ENCODE measurements around the gene COL6A3.

The COL6A3 gene

GRCh38 chr2:237413777-237414661, at the start of gene COL6A3:
TSS of gene COL6A3 (minus strand) at chr2:237414164. CDS start at chr2:237396817, 17,347 bp downstream.
- no peak for DNase-seq (ENCODE audit: low read depth in 2 of 2)

GRCh38 chr2:237459741-237460174, 45.8 kb upstream of the COL6A3 start:
- no peak for DNase-seq (ENCODE audit: low read depth in 2 of 2)

GRCh38 chr2:237459226-237459625, 45.3 kb upstream of the COL6A3 start:
- no peak for DNase-seq (ENCODE audit: low read depth in 2 of 2)

- no peak for DNase-seq (ENCODE audit: low read depth in 2 of 2)
Measured at GRCh38 chr2:237458519-237458918, 44.6 kb upstream of the COL6A3 start.

GRCh38 chr2:237457388-237457941, 43.5 kb upstream of the COL6A3 start:
- DNase-seq (ENCODE audit: low read depth in 2 of 2) = no peak

- no peak for DNase-seq (ENCODE audit: low read depth in 2 of 2)
Measured at GRCh38 chr2:237456200-237456843, 42.4 kb upstream of the COL6A3 start.

- DNase-seq (ENCODE audit: low read depth in 2 of 2) = no peak
Measured at GRCh38 chr2:237455764-237456163, 41.8 kb upstream of the COL6A3 start.

GRCh38 chr2:237453671-237454070, 39.7 kb upstream of the COL6A3 start:
- DNase-seq (ENCODE audit: low read depth in 2 of 2) = no peak

GRCh38 chr2:237452861-237453260, 38.9 kb upstream of the COL6A3 start:
- no peak for DNase-seq (ENCODE audit: low read depth in 2 of 2)

- no peak for DNase-seq (ENCODE audit: low read depth in 2 of 2)
Measured at GRCh38 chr2:237451643-237452469, 37.9 kb upstream of the COL6A3 start.

- no peak for DNase-seq (ENCODE audit: low read depth in 2 of 2)
Measured at GRCh38 chr2:237450583-237450982, 36.6 kb upstream of the COL6A3 start.

GRCh38 chr2:237450108-237450507, 36.1 kb upstream of the COL6A3 start:
- no peak for DNase-seq (ENCODE audit: low read depth in 2 of 2)

- DNase-seq (ENCODE audit: low read depth in 2 of 2) = no peak
Measured at GRCh38 chr2:237449193-237449881, 35.4 kb upstream of the COL6A3 start.

GRCh38 chr2:237448626-237449025, 34.7 kb upstream of the COL6A3 start:
- DNase-seq (ENCODE audit: low read depth in 2 of 2) = no peak

GRCh38 chr2:237448171-237448570, 34.2 kb upstream of the COL6A3 start:
- DNase-seq (ENCODE audit: low read depth in 2 of 2) = no peak

- DNase-seq (ENCODE audit: low read depth in 2 of 2) = no peak
Measured at GRCh38 chr2:237447496-237447895, 33.5 kb upstream of the COL6A3 start.

GRCh38 chr2:237446338-237446665, 32.3 kb upstream of the COL6A3 start:
- no peak for DNase-seq (ENCODE audit: low read depth in 2 of 2)

- no peak for DNase-seq (ENCODE audit: low read depth in 2 of 2)
Measured at GRCh38 chr2:237445611-237446337, 31.8 kb upstream of the COL6A3 start.

- DNase-seq (ENCODE audit: low read depth in 2 of 2) = no peak
Measured at GRCh38 chr2:237444071-237444470, 30.1 kb upstream of the COL6A3 start.

- peak in 1 of 2 donors; percentile 24 for DNase-seq (ENCODE audit: low read depth in 2 of 2)
Measured at GRCh38 chr2:237441605-237442274, 27.8 kb upstream of the COL6A3 start.
